SK-N-SH (cell line): ENCODE data around the gene RHOA.

Source experiments
- CTCF ChIP-seq: fragments of 200-600 bp; sonication (generic); IDR thresholded peaks from 2 replicates; pipeline ENCODE4 v1.6.1; 2017; ENCODE audit warnings: antibody characterized with exemption, mild to moderate bottlenecking, moderate library complexity
- EZH2phosphoT487 ChIP-seq: fragments of 200-600 bp; sonication (generic); IDR thresholded peaks from 2 replicates; pipeline ENCODE4 v1.6.1; 2017; ENCODE audit warnings: low read depth, mixed run types, mild to moderate bottlenecking, antibody characterized with exemption, moderate library complexity, borderline replicate concordance
- JUND ChIP-seq: IDR thresholded peaks from 2 replicates; pipeline ENCODE4 v1.4.0; 2012
- MAX ChIP-seq: IDR thresholded peaks from 2 replicates; pipeline ENCODE4 v1.4.0; 2012; ENCODE audit warnings: low read depth
- RFX5 ChIP-seq: IDR thresholded peaks from 2 replicates; pipeline ENCODE4 v1.6.1; 2012; ENCODE audit warnings: mild to moderate bottlenecking, improper control_type of control experiment, low read length
- SIN3A ChIP-seq: IDR thresholded peaks from 2 replicates; pipeline ENCODE4 v1.6.1; 2012; ENCODE audit warnings: low read depth, mild to moderate bottlenecking, low read length, moderate library complexity, borderline replicate concordance
- SMC3 ChIP-seq: IDR thresholded peaks from 2 replicates; pipeline ENCODE4 v1.6.1; 2012; ENCODE audit warnings: low read depth, low read length, improper control_type of control experiment
- ZBTB33 ChIP-seq: IDR thresholded peaks from 2 replicates; pipeline ENCODE4 v1.4.0; 2012; ENCODE audit warnings: low read depth, borderline replicate concordance

GRCh38 chr3:49349348-49350114, 62.2 kb downstream of the RHOA start:
- no peak for TF ChIP-seq JUND
- TF ChIP-seq EZH2phosphoT487: no peak
- TF ChIP-seq RFX5: no peak
- no peak for TF ChIP-seq SMC3
- no peak for TF ChIP-seq CTCF
- no peak for TF ChIP-seq MAX
- TF ChIP-seq ZBTB33: no peak
- TF ChIP-seq SIN3A: no peak
